B cell (primary cell): ENCODE data around the gene ATXN1.

ENCODE experiments used
- EZH2 ChIP-seq: IDR thresholded peaks from 2 replicates; pipeline ENCODE4 v1.6.1; 2012; ENCODE audit warnings: borderline replicate concordance, low read depth, mild to moderate bottlenecking, moderate library complexity, low read length; ENCODE audit not compliant: insufficient read depth, poor library complexity, severe bottlenecking
- TF ChIP-seq, protein P1 (sequence below): fragments of 200-600 bp; IDR thresholded peaks from one replicate; pipeline ENCODE4 v1.8.0; 2022; ENCODE audit warnings: antibody characterized with exemption, mild to moderate bottlenecking

DNA sequence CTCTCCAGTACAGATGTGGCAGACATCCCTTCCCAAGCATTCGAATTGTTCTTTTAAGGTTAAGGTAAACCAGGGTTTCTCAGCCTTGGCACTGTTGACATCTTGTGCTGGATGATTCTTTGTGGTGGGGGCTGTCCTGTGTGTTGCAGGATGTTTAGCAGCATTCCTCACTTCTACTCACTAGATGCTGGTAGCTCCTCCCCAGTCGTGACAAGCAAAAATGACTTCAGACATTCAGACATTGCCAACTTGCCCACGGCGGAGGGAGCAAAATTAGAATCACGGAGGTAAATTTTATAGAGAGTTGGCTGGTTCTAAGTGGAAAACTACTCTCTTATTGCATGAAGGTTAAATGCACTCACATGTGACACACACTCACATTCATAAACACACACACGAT is 334.1 kb downstream of the ATXN1 start:
- TF ChIP-seq, protein P1, sequence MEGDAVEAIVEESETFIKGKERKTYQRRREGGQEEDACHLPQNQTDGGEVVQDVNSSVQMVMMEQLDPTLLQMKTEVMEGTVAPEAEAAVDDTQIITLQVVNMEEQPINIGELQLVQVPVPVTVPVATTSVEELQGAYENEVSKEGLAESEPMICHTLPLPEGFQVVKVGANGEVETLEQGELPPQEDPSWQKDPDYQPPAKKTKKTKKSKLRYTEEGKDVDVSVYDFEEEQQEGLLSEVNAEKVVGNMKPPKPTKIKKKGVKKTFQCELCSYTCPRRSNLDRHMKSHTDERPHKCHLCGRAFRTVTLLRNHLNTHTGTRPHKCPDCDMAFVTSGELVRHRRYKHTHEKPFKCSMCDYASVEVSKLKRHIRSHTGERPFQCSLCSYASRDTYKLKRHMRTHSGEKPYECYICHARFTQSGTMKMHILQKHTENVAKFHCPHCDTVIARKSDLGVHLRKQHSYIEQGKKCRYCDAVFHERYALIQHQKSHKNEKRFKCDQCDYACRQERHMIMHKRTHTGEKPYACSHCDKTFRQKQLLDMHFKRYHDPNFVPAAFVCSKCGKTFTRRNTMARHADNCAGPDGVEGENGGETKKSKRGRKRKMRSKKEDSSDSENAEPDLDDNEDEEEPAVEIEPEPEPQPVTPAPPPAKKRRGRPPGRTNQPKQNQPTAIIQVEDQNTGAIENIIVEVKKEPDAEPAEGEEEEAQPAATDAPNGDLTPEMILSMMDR, result no peak
- no peak for TF ChIP-seq EZH2
